ENCODE data around the gene ZNF511. TPM values are rescaled to one million over a fixed set of nuclear protein-coding genes. Genes with fewer than 3 reads are reported as not detected.

The ZNF511 gene
- total and polyA plus RNA-seq, 2 of the 4 experiments (the other 2 are of a cell fraction), result 13.6 to 32.6 TPM

DNA sequence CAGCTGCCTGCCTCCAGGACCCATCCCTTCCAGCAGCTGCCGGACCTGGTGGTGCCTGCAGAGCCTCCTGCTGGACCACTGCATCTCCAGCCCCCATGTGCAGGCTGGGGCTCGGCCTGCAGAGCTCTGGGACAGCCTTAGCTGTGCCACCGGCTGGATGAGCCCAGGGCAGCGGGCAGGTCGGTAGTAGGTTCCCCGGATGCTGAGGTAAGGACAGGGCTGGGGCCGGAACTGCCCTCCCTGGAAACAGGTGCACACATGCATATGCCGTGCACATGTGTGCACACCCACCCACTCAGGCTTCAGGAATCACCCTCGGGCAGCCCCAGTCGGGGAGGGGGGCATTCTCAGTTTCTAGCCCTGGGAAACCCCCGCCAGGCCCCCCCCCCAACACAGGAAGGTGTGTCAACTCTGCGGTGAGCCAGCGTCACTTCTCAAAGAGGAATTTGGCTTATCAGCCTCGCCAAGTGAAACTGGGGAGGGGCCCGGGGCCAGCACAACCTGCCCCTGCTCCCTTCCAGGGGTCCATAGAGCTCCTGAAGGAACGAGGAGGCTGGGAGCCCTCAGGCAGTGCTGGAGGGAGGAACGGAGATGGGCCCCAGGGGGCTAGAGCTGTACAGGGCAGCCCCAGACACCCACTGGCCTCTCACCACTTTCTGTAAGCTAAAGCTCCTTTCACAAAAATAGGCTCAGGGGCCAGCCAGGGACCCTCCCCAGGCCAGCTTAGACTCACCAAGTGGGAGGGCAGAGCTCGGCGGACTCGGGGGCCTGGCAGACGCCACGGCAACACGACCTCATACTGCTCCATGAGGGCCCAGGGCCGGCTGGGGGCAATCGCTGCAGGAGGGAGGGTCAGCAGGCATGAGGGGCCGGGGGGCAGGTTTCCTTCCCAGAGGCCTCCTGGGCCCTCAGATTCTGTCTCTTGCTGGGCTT lies 33.7 kb upstream of the ZNF511 start (continued):
- TF ChIP-seq, protein P1, sequence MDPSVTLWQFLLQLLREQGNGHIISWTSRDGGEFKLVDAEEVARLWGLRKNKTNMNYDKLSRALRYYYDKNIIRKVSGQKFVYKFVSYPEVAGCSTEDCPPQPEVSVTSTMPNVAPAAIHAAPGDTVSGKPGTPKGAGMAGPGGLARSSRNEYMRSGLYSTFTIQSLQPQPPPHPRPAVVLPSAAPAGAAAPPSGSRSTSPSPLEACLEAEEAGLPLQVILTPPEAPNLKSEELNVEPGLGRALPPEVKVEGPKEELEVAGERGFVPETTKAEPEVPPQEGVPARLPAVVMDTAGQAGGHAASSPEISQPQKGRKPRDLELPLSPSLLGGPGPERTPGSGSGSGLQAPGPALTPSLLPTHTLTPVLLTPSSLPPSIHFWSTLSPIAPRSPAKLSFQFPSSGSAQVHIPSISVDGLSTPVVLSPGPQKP (IDR thresholded peaks at IDR 0.05; ENCODE audit: borderline replicate concordance, low read depth, low read length), result no peak

DNA sequence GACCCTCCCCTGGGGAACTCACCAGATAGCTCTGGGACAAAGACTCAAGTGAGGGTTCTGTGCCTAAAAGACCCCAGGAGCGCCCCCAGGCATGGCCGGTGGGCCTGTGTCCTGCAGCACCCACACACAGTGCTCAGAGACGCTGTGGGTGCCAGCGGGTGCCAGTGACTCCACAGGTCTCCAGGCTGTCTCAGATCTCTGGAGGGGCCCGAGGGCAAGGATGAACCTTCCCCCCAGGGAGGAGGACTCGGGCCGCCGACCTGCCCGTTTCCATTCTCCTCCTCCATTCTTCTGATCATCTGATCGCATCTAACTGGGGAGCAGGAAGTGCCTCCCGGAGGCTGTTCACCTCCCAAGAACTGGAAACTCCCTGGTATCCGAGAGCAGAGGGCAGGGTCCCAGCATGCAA lies 33.0 kb upstream of the ZNF511 start:
- Histone ChIP-seq H3K27me3 (ENCODE audit: control insufficient read depth, insufficient read depth, low read length) (peaks cover 9% of the 10 kb centered on the region), H2AK9ac (replicated peaks; ENCODE audit: low read depth, low read length, poor library complexity) (no peak overlapping the region), H4K20me1 (ENCODE audit: insufficient read depth, low read length) (peaks cover 7% of the 10 kb centered on the region; the same call in 1 of the 2 replicates), H3K27ac (ENCODE audit: insufficient read depth, low read length) (no peak overlapping the region), H2BK5ac (ENCODE audit: low read depth, low read length, poor library complexity, severe bottlenecking) (no peak overlapping the region), H4K8ac (ENCODE audit: low read depth in 2 of 2, low read length in 2 of 2) (no peak overlapping the region), H2AK5ac (ENCODE audit: low read depth, low read length) (no peak overlapping the region), H2BK15ac (ENCODE audit: low read depth, low read length) (no peak overlapping the region), H4K5ac (ENCODE audit: low read depth, low read length) (no peak overlapping the region), H3K4ac (ENCODE audit: low read depth, low read length) (no peak overlapping the region), H2BK120ac (ENCODE audit: low read depth, low read length) (no peak overlapping the region), H3K79me1 (ENCODE audit: low read depth in 1 of 2, low read length in 2 of 2) (peaks cover 0 to 3% of the 10 kb centered on the region in 2 experiments; a peak in 1 of 4 replicates), H2BK20ac (ENCODE audit: low read depth, low read length) (no peak overlapping the region), H3K36me3 (ENCODE audit: control insufficient read depth, insufficient read depth, low read length) (peaks cover 16% of the 10 kb centered on the region), H2AFZ (replicated peaks; ENCODE audit: low read length, poor library complexity) (no peak overlapping the region), H3K9me3 (ENCODE audit: control insufficient read depth, insufficient read depth, low read length) (no peaks in the 10 kb centered on the region), H3K18ac (ENCODE audit: low read depth, low read length) (no peak overlapping the region), H3K9ac (ENCODE audit: low read depth, low read length) (no peak overlapping the region), H4K91ac (ENCODE audit: insufficient read depth, low read depth, low read length) (no peak overlapping the region), H3K4me3 (ENCODE audit: insufficient read depth, low read depth, low read length) (no peak overlapping the region), H3K4me1 (ENCODE audit: control insufficient read depth, insufficient read depth, low read length) (peaks cover 10% of the 10 kb centered on the region), H3K23ac (ENCODE audit: low read depth, low read length) (no peak overlapping the region), H3K56ac (ENCODE audit: extremely low read depth, insufficient read depth, low read length) (no peak overlapping the region), H3K14ac (replicated peaks; ENCODE audit: low read depth, low read length) (no peak overlapping the region), H3K9me1 (ENCODE audit: insufficient read depth, low read length) (0 out of 2 replicates have a peak, but pooled peaks cover 4% of the 10 kb centered on the region), H3K4me2 (ENCODE audit: low read depth, low read length) (no peak overlapping the region)
- no peak for DNase-seq
- TF ChIP-seq MAFK (IDR thresholded peaks at IDR 0.05; ENCODE audit: low read depth, low read length), result no peak
- TF ChIP-seq SMC3 (IDR thresholded peaks at IDR 0.05; ENCODE audit: low read depth, low read length), result no peak
- TF ChIP-seq RCOR1 (IDR thresholded peaks at IDR 0.05; ENCODE audit: insufficient replicate concordance, low read length), result no peak
- no peak for TF ChIP-seq RFX5 (IDR thresholded peaks at IDR 0.05; ENCODE audit: low read depth, low read length)
- no peak for TF ChIP-seq MXI1 (IDR thresholded peaks at IDR 0.05; ENCODE audit: borderline replicate concordance, low read depth, low read length)
- TF ChIP-seq CEBPB (IDR thresholded peaks at IDR 0.05; ENCODE audit: low read depth, low read length), result no peak
- no peak for TF ChIP-seq RAD21 (IDR thresholded peaks at IDR 0.05; ENCODE audit: low read length)
- intact Hi-C loops (cut with micrococcal nuclease), result loop anchor here (1.0 kb wide), 1 partner anchor 13 kb away; no protein-coding TSS in a partner anchor
- ChIA-PET POLR2A (ENCODE audit: unreplicated experiment) (no interaction called here), CTCF (no interaction called here)
- ATAC-seq (ENCODE audit: low read depth), result no peak
- dilution Hi-C loops (cut with HindIII; ENCODE audit: low sequenced_read_pairs, unreplicated experiment), result no loop called here
- 83% methylated on average over 2 of the region's 12 CpGs; no CpG with 5 or more reads in 1 of the 2 experiments for WGBS, 2 experiments (ENCODE audit: extremely low coverage in 2 of 2, insufficient read length in 1 of 2)
- in situ Hi-C loops (cut with MboI; ENCODE audit: low sequenced_read_pairs), result no loop called here
- BruUV-seq (replicated peaks), result no TSS peak
